Thyroid gland (tissue), 4 donors: ENCODE data around the gene PDCD10.

Experiments
- CTCF ChIP-seq, 6 experiments: fragments of 200-600 bp in 3 of 6; fragments of 450-650 bp in 3 of 6; sonication (generic) in 3 of 6; IDR thresholded peaks; one replicate each; pipeline ENCODE4 v1.5.1; 2016 to 2019; ENCODE audit warnings: antibody characterized with exemption in 6 of 6, mild to moderate bottlenecking in 2 of 6, inconsistent platforms in 1 of 6, moderate library complexity in 1 of 6
- POLR2A ChIP-seq, 2 donors: fragments of 450-650 bp; IDR thresholded peaks; one replicate each; pipeline ENCODE4 v1.6.1; 2017; ENCODE audit warnings: antibody characterized with exemption in 2 of 2, mild to moderate bottlenecking in 2 of 2, moderate library complexity in 1 of 2

GRCh38 chr3:167716920-167717319 is 17.8 kb downstream of the PDCD10 start:
- TF ChIP-seq CTCF (IDR thresholded peaks at IDR 0.05) (no peak), POLR2A (IDR thresholded peaks at IDR 0.05) (no peak)
